Motor neuron (in vitro differentiated cells): ENCODE data around the gene ERC2. TPM values are rescaled to one million over a fixed set of nuclear protein-coding genes. Genes with fewer than 3 reads are reported as not detected.

Experiments
- ATAC-seq, 8 experiments: fragments of 200-7000 bp; cut with Tn5 transposase; replicated peaks in 6 of 8; 2 replicates each; pipeline ENCODE4 v1.8.0; 2021; ENCODE audit warnings: mild to moderate bottlenecking in 8 of 8, moderate library complexity in 8 of 8
- H3K27ac ChIP-seq, 2 donors: fragments of 250-450 bp; sonication (Bioruptor Pico); 2 replicates each; pipeline ENCODE4 v1.9.0; 2021; ENCODE audit warnings: antibody characterized with exemption in 2 of 2, mild to moderate bottlenecking in 2 of 2, moderate library complexity in 1 of 2
- H3K4me1 ChIP-seq, 2 donors: fragments of 250-450 bp; sonication (Bioruptor Pico); replicated peaks in 1 of 2; 2 replicates each; pipeline ENCODE4 v1.6.1; 2021; ENCODE audit warnings: antibody characterized with exemption in 2 of 2, mild to moderate bottlenecking in 2 of 2, moderate library complexity in 1 of 2
- H3K4me3 ChIP-seq, 5 donors: fragments of 250-450 bp; sonication (Bioruptor Pico); 2 replicates each; pipeline ENCODE4 v1.9.0; 2021; ENCODE audit warnings: antibody characterized with exemption in 5 of 5, mild to moderate bottlenecking in 5 of 5, moderate library complexity in 4 of 5
- WGBS, 10 experiments: fragments of 450-650 bp; shearing (Covaris generic); methylation state at CpG; one replicate each; pipeline ENCODE4 v1.0.0; 2022; 5-methylcytosine and 5-hydroxymethylcytosine counted together
- in situ Hi-C, 9 experiments: fragments of 400-800 bp; cut with MboI; loops; one replicate each; pipeline ENCODE4 v1.15.0; 2021; ENCODE audit warnings: low sequenced_read_pairs in 9 of 9, low pct_unique_long_range_greater_than_20kb in 2 of 9; ENCODE audit not compliant: unreplicated experiment in 9 of 9
- total RNA-seq, 8 experiments: library from RNA; unstranded; fragments of 300-600 nt; gene quantifications; 2 replicates each; pipeline versions ENCODE4 v1.2.3 to v1.2.4, GENCODE V29; 2022

The ERC2 gene
- total RNA-seq, 8 experiments from 2014 or later, result 1.0 to 28.0 (median 18.2) TPM

DNA sequence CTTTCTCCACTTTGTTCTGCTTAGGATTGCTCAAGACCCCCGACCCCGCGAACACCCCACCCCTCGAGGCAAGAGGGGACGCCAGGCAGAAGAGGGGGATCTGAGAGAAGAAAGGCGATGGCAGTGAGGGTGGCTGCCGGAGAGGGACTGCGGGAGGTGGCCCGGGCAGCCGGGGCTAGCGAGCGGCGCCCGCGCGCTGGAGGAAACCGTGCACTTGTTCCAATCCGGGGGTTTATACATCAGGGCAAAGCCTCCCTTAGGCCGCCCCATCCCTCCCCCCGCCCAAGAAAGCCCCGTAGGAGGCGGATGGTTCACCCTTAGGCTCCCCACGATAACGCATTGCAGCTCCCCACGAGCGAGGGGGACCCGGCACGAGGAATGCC, 475 bp downstream of the ERC2 start:
- in situ Hi-C loops, result no loop called here
- peak; percentile 27 to 42 (median 32) for ATAC-seq
- Histone ChIP-seq H3K4me1 (peaks cover 0 to 5% of the 10 kb centered on the region in 2 donors), H3K4me3 (peak overlapping the region; percentile 60 to 90 (median 72)), H3K27ac (peak overlapping the region in 1 of 2 donors; percentile 13)
- 3% methylated on average over 6 of the region's 28 CpGs; no CpG with 5 or more reads in 9 of the 10 experiments for WGBS, 10 experiments

GRCh38 chr3:56467108-56467507, 1.2 kb downstream of the ERC2 start:
- peak; percentile 64 to 80 (median 72) for ATAC-seq
- WGBS, 10 experiments, result 0 to 41% (median 0%) methylated on average over 1 to 12 of the region's 14 CpGs; no CpG with 5 or more reads in 1 of the 10 experiments
- peaks cover 0 to 5% of the 10 kb centered on the region in 2 donors for H3K4me1 ChIP-seq
- H3K4me3 ChIP-seq, result peak overlapping the region; percentile 60 to 90 (median 72)
- in situ Hi-C loops, result no loop called here
- H3K27ac ChIP-seq, result no peak overlapping the region

DNA sequence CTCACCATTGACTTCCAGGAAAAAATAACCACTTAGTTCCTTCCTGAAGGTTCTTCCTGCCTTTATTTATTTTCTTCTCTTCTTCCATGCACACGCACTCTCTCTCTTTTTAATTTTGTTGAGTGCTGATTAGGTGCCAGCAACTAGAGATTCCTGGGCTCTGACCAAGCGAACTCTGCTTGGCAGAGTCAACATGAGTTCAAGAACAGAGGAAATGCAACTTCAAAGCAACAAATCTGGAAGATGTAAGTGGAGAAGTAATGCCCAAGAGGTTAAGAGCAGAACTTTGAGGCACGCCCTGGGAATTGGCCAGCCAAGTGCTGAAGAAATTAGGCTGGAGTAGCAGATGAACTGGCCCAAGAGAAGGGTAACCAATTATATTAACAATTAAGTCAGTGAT, 8.5 kb downstream of the ERC2 start:
- no peak overlapping the region for H3K27ac ChIP-seq
- 0 to 100% (median 93%) methylated on average over 1 to 3 of the region's 3 CpGs; no CpG with 5 or more reads in 3 of the 10 experiments for WGBS, 10 experiments
- H3K4me1 ChIP-seq, result peaks cover 13 to 31% of the 10 kb centered on the region in 2 donors
- ATAC-seq, result peak in 1 of 8 experiments; percentile 14
- in situ Hi-C loops, result no loop called here
- H3K4me3 ChIP-seq, result no peak overlapping the region

DNA sequence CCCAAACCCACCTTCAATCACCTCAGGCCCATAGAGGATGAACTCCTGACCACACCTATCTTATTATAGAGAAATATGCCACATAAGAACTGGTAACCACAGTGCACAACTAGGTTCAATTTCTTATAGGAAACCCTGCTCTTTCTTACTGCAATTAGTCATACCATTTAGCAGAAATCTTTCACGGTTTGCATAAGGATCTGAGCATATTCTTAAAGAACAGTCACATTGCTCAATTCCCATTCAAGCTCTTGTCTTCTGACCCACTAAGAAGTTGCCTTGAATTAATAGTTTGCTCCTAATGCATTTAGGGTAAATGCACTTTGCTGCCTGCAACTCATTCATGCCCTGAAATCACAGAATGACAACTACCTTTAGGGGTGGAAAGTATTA, 9.2 kb downstream of the ERC2 start:
- Histone ChIP-seq H3K4me3 (no peak overlapping the region), H3K4me1 (peaks cover 13 to 31% of the 10 kb centered on the region in 2 donors), H3K27ac (no peak overlapping the region)
- 0 to 50% (median 17%) methylated on average over 1 of the region's 1 CpG; no CpG with 5 or more reads in 5 of the 10 experiments for WGBS, 10 experiments
- peak in 2 of 8 experiments; percentile 71 to 86 for ATAC-seq
- in situ Hi-C loops, result no loop called here

- H3K4me3 ChIP-seq, result no peak overlapping the region
- H3K4me1 ChIP-seq, result peaks cover 13 to 31% of the 10 kb centered on the region in 2 donors
- 3 to 30% (median 15%) methylated on average over 2 to 11 of the region's 12 CpGs; no CpG with 5 or more reads in 1 of the 10 experiments for WGBS, 10 experiments
- peak in 7 of 8 experiments; percentile 19 to 87 (median 66) for ATAC-seq
- in situ Hi-C loops, result no loop called here
- no peak overlapping the region for H3K27ac ChIP-seq
These were observed 9.7 kb downstream of the ERC2 start for GRCh38 chr3:56458496-56459103.

GRCh38 chr3:56456117-56456516, 12.2 kb downstream of the ERC2 start:
- WGBS, 10 experiments, result 0 to 100% (median 67%) methylated on average over 1 of the region's 1 CpG; no CpG with 5 or more reads in 1 of the 10 experiments
- ATAC-seq, result no peak
- in situ Hi-C loops, result no loop called here

DNA sequence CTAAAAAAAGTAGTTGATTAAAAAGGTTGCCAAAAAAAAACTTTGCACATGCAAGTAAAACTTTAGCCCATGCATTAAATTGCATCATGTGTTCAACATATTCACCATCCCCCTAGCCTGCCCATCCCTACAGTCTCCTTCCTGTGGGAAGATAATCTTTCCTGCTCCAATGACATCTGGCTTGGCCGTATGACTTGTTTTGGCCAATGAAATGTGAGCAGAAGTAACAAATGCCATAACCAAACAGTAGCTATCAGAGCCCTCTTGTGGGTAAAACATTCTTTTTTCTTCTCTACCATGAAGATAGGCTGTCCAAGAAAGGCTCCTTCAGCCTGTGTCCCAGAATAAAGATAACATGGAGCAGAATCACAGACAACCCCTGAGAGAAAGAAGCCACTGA, 15.3 kb downstream of the ERC2 start:
- WGBS, 10 experiments, result 0 to 100% (median 59%) methylated on average over 1 of the region's 1 CpG; no CpG with 5 or more reads in 2 of the 10 experiments
- in situ Hi-C loops, result no loop called here
- Histone ChIP-seq H3K4me1 (peaks cover 10 to 16% of the 10 kb centered on the region in 2 donors), H3K4me3 (no peak overlapping the region), H3K27ac (no peak overlapping the region)
- ATAC-seq, result peak in 3 of 8 experiments; percentile 78 to 85 (median 79)

More at GRCh38 chr3:56456117-56456516, 12.2 kb downstream of the ERC2 start:
- Histone ChIP-seq H3K27ac (no peak overlapping the region), H3K4me1 (peaks cover 16 to 35% of the 10 kb centered on the region in 2 donors), H3K4me3 (no peak overlapping the region)

- no peak overlapping the region for H3K4me3 ChIP-seq
- no peak overlapping the region for H3K27ac ChIP-seq
- no peak for ATAC-seq
- in situ Hi-C loops, result no loop called here
- peaks cover 3 to 10% of the 10 kb centered on the region in 2 donors for H3K4me1 ChIP-seq
These were observed 16.2 kb downstream of the ERC2 start for GRCh38 chr3:56452085-56452484.

DNA sequence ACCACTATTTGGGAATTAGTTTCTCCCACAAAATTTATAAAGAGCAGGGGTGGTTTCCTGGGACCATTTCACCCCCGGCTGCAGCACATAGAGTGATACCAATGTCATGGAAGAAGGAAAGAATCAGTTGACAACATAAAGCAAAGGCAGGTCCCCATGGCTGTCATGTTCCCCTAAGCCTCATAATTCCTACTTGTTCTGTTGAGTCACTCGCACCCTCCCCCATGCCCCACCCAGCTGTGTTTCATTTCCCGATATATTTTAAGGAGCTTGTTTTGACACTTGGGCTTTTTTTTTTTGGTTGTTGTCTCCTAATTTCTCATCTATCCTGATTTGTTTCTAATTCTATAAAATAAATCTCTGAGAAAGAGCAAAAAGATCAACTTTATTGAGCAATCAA, 24.9 kb downstream of the ERC2 start:
- ATAC-seq, result no peak
- Histone ChIP-seq H3K27ac (no peak overlapping the region), H3K4me3 (no peak overlapping the region), H3K4me1 (no peaks in the 10 kb centered on the region)
- WGBS, 10 experiments, result 10 to 100% (median 82%) methylated on average over 1 to 3 of the region's 3 CpGs; no CpG with 5 or more reads in 1 of the 10 experiments
- in situ Hi-C loops, result loop anchor here in 1 of 9 experiments (10.0 kb wide), 1 partner anchor 99 kb away; no protein-coding TSS in a partner anchor

DNA sequence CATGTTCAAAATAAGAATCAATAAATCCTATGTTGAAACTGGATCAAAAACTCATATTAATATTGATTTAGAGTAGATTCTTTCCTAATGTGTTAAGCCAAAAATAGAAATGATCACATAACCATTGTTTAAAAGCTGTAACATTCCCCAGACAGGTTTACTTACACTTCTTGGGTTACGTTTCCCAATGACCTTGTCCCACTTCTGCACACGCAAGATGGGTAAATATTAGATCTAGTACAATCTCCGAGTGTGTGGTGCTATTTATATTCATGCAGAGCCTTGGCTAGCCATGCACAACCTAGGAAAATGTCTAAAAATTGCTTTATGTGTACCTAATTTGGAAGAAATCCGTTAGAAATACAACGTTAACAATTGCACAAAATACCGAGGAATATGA, 39.6 kb downstream of the ERC2 start:
- H3K27ac ChIP-seq, result no peak overlapping the region
- no peaks in the 10 kb centered on the region for H3K4me1 ChIP-seq
- no peak for ATAC-seq
- H3K4me3 ChIP-seq, result no peak overlapping the region
- in situ Hi-C loops, result no loop called here
- 17 to 97% (median 83%) methylated on average over 2 to 6 of the region's 6 CpGs; no CpG with 5 or more reads in 1 of the 10 experiments for WGBS, 10 experiments

GRCh38 chr3:56424885-56425284, 43.4 kb downstream of the ERC2 start:
- Histone ChIP-seq H3K4me3 (no peak overlapping the region), H3K27ac (no peak overlapping the region), H3K4me1 (no peaks in the 10 kb centered on the region)
- in situ Hi-C loops, result no loop called here
- 20 to 100% (median 81%) methylated on average over 1 to 3 of the region's 3 CpGs; no CpG with 5 or more reads in 5 of the 10 experiments for WGBS, 10 experiments
- ATAC-seq, result no peak

DNA sequence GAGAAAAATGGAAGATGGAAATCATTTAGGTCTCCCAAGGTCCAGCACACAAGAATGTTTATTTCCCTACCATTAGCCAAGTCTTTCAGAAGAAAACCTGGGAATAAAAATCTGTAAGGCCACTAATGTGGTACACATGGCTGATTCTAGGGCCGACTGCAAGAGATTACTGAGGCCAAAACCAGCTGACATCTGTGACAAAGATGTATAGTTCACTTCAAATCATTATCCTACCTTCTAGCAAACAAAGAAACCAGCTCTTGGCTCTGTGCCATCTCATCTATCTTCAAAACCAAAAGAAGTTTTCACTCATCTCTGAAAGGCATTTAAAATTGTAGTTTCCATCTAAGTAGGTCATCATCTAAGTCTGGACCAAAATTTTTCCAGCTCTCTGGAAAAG, 43.9 kb downstream of the ERC2 start:
- 0 to 100% (median 68%) methylated on average over 1 of the region's 1 CpG; no CpG with 5 or more reads in 4 of the 10 experiments for WGBS, 10 experiments
- Histone ChIP-seq H3K4me3 (no peak overlapping the region), H3K4me1 (no peaks in the 10 kb centered on the region), H3K27ac (no peak overlapping the region)
- in situ Hi-C loops, result no loop called here
- ATAC-seq, result no peak

GRCh38 chr3:56423661-56424099, 44.6 kb downstream of the ERC2 start:
- no peaks in the 10 kb centered on the region for H3K4me1 ChIP-seq
- no peak overlapping the region for H3K4me3 ChIP-seq
- no peak for ATAC-seq
- 0 to 100% (median 91%) methylated on average over 1 to 5 of the region's 5 CpGs; no CpG with 5 or more reads in 2 of the 10 experiments for WGBS, 10 experiments
- no peak overlapping the region for H3K27ac ChIP-seq
- in situ Hi-C loops, result no loop called here

GRCh38 chr3:56422316-56422715, 46.0 kb downstream of the ERC2 start:
- no peak for ATAC-seq

More at GRCh38 chr3:56422316-56422715, 46.0 kb downstream of the ERC2 start:
- 0 to 93% (median 48%) methylated on average over 1 to 2 of the region's 2 CpGs; no CpG with 5 or more reads in 2 of the 10 experiments for WGBS, 10 experiments
- H3K27ac ChIP-seq, result no peak overlapping the region
- no peak overlapping the region for H3K4me3 ChIP-seq
- in situ Hi-C loops, result no loop called here
- H3K4me1 ChIP-seq, result no peaks in the 10 kb centered on the region
